GM19099 (cell line): Measurements from ENCODE around the gene ENAM.

Experiments
- POLR2A ChIP-seq: IDR thresholded peaks from 3 replicates; pipeline ENCODE4 v1.6.1; 2011; ENCODE audit warnings: low read depth; ENCODE audit not compliant: insufficient read length; ENCODE audit errors: extremely low read depth

Gene ENAM

DNA sequence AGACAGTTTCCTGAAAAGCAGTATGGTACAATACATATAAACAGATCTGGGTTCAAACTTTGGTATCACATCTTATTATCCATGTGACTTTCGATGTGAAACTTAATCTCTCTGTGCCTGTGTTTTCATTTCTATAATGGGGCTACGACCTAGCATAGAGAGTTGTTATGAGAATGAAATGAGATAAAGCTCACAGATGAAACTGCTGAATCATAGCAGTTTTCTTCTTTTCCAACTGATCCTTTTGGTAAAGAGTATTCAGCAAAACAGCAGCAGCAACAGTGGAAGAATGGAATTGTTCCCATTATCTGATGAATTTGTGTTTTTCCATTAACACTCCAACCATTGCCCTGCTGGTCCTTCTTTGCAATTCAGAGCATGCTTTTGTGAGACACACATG, 20.2 kb upstream of the ENAM start:
- no peak for TF ChIP-seq POLR2A

DNA sequence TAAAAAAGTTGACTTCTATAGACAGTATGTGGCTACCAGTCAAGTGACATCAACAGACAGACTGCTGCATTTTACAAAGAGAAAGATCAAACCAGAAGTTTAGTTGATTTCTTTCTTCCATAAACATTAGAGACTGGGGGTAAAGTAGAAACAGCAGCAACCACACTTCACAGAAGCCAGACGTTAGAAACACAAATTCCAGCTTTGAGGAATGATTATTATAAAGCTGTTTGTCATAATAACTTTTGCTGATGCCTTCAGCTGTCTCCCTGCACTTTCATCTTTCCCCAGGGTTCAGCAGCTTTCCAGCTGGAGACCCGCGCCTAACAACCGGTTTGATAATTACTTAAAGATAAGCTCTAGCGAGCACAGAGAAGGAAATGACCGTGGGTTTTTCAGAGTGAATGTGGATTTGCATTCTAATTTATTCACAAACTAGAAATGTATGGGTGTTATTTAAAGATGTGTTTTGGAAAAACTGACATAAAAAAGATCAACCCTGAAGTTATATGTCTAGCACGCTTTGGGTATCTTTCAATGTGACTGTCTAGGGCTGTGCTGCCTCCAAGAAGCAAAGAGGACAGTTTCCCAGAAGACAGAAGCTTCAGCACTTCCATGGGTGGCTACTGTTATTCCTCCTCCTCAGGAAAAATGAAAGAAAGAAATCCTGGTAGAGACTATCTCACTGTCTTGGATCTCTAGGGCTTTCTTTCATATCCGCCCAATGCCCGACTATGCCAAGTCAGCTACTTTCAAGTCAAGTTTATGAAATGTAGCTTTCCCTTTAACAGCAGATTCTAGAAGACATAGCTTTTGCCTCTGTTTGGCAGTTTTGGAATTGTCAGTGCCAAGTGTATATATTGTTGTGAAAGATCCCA, 15.0 kb upstream of the ENAM start:
- no peak for TF ChIP-seq POLR2A

DNA sequence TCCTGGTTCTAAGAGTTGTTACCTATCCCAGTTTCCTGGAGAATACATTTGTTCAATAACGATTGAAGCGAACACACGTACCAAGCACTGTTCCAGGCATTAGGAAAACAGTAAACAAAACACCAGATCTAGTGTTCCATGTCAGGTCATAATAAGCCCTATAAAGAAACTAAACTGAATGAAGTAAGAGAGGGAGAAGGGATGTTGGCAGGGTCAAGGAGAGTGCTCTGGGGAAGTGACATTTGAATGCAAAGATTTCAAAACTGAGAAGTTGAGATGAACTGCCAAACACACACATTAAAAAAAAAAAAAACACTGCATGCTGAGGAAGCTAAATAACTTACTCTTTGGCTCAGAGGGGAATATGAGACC, 14.4 kb upstream of the ENAM start:
- TF ChIP-seq POLR2A: no peak

DNA sequence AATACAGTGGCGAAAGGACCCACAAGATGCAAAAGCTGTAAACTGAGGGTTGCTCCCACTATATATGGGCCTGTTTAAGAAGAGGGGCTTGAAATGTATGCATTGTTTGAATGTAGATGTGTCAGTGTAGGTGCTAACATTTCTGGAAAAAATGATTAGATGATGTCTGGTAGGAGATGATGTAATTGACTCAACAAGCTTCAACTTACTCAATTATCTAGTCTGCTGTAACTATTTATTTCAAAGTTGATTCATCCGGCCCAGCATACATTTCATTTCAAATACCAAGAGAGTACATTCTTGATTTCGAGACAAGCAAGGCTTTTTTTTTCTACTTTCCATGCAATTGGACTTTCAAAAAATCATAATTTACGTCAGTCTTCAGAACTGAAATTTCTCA, 9.3 kb upstream of the ENAM start:
- TF ChIP-seq POLR2A: no peak

DNA sequence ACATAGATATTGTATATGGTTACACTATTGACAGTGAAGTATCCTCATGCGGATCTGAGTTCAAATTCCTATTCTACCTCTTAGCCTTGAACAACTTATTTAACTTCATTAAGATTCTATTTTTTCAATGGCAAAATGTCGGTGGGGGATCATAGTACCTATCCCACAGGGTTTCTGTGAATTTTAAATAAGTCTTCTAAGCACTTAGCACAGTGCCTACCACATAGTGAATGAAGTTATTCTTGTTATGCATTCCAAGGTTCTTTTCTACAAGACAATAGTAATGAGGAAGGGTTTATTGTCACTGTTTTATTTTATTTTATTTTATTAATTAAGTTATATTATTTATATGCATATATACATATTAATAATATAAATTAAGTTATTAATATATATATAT, 8.8 kb upstream of the ENAM start:
- no peak for TF ChIP-seq POLR2A

DNA sequence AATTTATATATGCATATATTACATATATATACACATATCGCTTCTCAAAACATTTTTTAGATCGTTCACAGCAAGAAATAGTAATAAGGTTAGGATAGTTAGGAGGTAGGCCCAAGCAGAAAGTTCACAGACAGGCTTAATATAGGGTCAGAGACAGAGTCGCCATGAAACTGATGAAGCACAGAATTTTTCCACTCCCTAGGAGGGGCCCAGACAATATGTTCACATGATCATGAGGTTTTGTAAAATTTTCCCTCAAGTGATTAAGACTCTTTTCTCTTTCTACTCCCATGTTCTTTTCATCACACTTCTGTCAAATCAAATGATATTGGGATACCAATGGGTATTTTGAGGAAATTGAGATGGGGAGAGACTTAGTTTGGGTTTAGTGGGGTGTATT, 5.2 kb upstream of the ENAM start:
- TF ChIP-seq POLR2A: no peak

DNA sequence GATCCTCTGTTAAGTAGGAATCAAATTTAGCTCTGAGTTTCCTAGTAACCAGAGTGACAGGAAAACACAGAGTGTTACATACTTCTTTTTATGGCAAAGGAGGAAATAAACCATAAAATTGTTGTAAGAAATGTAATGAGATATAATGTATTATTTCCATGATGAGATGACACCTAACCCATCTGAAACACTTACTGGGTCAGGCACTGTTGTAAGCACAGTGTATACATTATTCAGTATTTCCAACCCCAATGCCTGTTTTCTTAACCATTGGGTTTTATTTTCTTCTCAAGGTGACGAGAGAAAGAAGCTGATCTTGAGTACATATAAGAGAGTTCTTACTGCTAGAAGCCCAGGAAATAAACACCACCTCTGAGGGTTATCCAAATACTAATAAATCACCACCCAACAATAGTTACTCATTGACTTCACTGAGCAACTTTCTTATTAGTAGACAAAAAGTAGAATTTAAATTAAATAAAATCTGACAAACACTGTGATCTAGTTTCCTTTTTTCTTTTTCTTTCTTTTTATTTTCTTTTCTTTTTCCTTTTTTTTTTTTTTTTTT, 4.2 kb upstream of the ENAM start:
- no peak for TF ChIP-seq POLR2A

DNA sequence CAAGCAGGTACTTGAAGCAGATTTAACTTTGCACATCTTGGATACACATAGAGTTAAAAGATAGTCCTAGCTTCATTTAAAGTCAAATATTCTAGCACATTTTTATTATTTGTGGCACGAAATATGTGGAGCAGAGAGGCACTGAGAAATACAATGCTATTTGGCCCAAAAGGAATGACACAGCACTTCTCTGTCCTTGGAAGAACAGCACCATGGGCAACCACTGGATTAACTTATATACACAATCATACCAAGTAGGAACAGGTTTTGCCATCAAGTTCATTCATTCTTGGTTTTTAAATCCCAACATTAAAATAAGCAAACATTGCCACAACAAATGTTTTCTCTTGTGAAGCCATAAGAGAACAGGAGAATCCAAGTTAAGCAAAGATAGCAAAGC, 924 bp upstream of the ENAM start:
- TF ChIP-seq POLR2A: no peak

DNA sequence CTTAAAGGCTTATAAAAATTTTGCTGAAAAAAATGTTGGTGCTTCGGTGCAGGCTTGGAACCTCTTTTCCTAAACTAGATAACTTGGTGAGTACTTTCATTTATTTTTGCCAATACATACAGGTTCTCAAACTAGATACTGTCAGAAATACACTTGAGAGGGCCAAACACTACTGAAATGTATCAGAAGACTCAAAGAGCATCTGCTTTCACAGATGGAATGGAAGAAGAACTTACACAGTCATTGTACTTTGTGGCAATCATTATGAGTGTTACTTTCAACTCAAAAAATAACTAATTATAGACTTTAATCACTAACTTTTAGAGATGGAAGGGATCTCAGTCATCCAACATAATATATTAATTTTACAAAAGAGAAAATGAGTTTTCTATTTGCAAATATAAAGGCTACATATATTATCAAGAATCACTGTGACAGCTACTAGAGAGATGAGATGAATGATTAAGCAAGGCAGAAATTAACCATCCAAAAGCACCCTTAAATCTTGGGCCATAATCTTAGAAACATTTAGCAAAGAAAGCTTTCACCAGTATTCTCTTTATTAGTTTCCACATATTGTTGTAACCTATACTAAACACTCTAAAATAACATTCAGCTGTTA, 1.0 kb downstream of the ENAM start:
- no peak for TF ChIP-seq POLR2A

DNA sequence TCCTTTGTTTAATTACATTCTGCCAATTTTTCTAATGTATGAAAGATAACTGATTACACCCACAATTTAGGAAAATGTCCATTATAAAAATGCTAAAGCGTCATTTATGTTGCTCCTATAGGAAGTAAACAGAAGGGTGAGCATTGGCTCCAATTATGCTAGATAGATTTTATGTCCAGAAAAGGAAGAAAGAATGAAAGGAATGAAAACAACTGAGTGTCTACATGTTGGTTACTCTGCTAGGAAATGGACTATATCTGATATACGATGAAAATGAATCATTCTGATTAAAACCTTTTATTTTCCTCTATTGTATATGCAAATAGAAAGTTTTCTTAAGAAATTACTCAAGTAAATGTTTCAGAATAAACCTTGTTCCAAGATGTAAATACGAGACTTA, 1.6 kb downstream of the ENAM start:
- TF ChIP-seq POLR2A: no peak

DNA sequence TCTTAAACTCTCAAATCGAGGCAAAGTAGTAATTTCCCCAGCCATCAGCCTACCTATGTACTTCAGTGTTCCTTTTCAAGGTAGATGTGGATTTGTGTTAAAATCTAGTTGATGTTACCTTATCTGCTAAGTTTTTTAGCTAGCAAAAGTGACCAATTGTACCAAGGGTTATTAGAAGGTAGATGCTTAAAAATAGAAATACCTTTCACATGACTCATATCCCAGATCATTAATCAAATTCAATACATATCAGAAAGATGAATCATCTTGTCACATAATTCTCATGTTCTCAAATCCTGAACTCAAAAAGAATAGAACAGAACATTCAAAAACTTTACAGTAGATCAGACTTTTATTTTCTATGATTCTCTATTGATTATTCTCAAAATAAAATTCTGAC, 3.5 kb downstream of the ENAM start:
- TF ChIP-seq POLR2A: no peak

DNA sequence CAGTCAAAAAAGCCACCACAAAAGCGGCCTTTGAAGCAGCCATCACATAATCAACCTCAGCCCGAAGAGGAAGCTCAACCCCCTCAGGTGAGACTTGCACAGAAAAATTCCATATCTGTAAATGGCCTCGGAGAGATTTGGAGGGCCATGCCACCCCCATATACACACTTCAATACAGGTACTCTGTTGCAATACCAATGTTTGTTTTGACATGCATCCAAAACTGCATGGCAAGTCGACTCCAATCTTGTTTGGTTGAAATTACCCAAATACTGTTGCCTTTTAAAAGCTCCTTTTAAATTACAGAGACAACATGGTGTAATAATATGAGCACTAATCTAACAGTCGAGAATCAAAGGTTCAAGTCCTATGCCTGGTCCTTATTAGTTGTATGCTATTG, 5.9 kb downstream of the ENAM start:
- TF ChIP-seq POLR2A: no peak

DNA sequence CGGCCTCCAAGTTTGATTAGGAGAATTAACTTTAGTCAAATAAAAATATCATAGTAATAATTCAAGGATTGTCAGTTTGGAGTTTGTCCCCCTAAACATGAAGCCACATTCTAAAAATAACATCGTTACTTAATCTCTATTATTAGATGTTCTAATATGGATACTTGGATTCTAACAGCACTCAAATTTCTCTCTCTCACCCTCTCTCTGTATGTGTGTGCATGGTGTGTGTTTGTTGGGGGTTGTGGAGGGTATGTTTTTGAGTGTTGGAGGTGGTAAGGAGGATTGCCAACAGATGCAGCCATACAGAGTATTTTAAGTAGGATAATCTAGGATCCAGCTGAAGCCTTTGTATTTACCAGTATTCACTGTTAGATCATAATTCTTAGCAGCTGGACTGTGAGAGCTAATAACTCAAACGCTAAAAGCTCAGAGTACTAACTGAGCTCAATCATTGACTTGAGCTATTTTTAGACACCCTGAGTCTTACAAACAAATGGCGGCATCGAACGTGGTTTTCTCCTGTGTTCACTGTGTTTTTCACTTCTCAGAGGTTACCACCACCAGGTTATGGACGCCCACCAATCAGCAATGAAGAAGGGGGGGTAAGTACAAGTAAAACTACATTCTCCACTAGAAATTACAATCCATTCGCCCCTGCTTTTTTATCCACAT, 8.8 kb downstream of the ENAM start:
- no peak for TF ChIP-seq POLR2A

DNA sequence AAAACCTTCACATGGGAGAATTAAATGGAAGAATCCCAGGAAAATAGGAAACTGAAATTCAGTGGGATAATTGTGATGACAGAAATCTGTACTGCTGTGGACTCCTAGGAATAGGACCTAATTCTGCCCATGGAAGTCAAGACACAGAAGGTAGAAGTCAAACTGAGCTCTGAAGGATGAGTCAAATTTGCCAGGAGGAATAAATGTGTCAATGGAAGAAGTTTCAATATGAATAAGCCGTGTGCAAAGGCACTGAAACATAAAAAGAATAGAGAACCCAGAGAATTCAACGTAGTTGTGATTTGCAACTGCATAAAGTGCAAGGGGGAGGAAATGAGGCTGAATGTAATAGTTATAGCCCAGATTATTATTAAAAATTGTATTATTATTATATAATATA, 11.6 kb downstream of the ENAM start:
- no peak for TF ChIP-seq POLR2A

DNA sequence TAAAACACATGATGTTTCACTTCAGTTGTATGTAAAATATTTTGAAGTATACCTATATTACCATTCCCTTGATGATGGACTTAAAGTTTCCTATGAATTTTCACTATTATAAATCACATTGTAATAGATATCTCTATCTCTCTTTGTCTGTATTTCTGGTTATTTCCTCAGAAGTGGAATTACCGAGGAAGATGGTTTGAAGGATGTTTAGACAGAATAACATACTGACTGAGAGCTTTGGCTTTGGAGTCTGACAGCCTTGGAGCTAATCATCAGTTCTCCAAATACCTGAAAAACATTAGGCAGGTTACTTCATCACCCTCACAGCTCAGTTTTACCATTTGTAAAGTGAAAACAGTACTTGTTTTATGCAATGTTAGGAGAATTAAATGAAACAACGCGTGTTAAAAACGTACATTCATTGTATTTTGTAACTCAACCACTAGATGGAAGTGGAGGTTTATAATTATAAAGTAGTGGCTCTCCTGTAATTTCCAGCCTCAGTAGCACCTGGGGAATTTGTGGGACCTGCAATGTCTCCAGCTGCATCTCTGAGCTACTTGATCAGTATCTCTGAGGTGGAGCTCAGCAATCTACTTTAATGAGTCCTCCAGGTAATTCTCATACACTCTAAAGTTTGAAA, 23.4 kb downstream of the ENAM start:
- no peak for TF ChIP-seq POLR2A
